H7 (cell line): ENCODE data around the gene APOBEC3H. TPM values are rescaled to one million over a fixed set of nuclear protein-coding genes. Genes with fewer than 3 reads are reported as not detected.
"Not testable (repeated sequence)": the region's sequence is repeated elsewhere in the genome, so short reads cannot be mapped to it uniquely, and the experiment has no call there.

Source experiments
- DNase-seq: peaks from one replicate; pipeline ENCODE4 v3.0.0; 2012
- H3K27me3 ChIP-seq: 2 replicates; pipeline ENCODE4 v1.6.0; 2011; ENCODE audit warnings: mild to moderate bottlenecking, low read length; ENCODE audit not compliant: control insufficient read depth, insufficient read depth
- H3K36me3 ChIP-seq: replicated peaks from 2 replicates; pipeline ENCODE4 v1.5.1; 2011; ENCODE audit warnings: low read length; ENCODE audit not compliant: control insufficient read depth, insufficient read depth
- H3K4me3 ChIP-seq: 2 replicates; pipeline ENCODE4 v1.5.1; 2011; ENCODE audit warnings: low read depth, mild to moderate bottlenecking, control low read depth, low read length, moderate library complexity; ENCODE audit not compliant: insufficient read depth
- total RNA-seq: library from RNA; depleted of rRNA; stranded (reverse); fragments of >200 nt; shearing (Covaris generic); gene quantifications from 2 replicates; pipeline ENCODE4 v1.2.3, GENCODE V29; 2014

APOBEC3H gene
- total RNA-seq, 1 experiment from 2014 or later, result not detected

DNA sequence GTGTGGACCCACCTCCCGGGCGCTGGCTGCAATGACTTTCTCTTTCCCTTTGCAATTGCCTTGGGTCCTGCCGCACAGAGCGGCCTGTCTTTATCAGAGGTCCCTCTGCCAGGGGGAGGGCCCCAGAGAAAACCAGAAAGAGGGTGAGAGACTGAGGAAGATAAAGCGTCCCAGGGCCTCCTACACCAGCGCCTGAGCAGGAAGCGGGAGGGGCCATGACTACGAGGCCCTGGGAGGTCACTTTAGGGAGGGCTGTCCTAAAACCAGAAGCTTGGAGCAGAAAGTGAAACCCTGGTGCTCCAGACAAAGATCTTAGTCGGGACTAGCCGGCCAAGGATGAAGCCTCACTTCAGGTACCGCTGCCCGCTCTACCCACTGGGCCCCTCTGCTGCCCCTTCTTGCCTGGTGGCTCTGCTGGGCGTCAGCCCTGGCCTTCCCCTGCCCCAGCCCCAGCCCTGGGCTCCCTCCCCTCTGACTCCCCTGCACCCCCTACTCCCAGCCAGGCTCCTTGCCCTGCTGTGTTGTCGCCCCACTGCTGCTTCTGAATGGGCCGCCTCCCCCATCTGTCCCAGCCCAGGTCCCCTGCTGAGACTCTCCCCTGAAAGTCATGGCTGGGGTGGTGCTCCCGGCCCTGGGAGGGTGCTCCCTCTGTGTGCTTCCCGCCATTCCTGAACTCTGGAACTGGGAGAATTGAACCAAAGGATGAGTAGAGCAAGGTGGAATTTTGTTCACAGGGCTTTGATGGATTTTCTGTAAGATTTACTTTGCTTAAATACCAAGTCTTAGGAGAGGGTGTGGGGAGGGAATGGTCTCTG lies 19.8 kb upstream of the APOBEC3H start, which contains the start of gene APOBEC3G:
TSS of gene APOBEC3G (plus strand) at position 250 of the 815 bp plus-strand sequence. CDS start at position 337, 87 bp downstream.
- DNase-seq, result peak; percentile 38
- H3K27me3 ChIP-seq, H3K36me3 ChIP-seq: not testable (repeated sequence)
- H3K4me3 ChIP-seq, result peak within 1 kb of the TSS; percentile 28

GRCh38 chr22:39077912-39078311 lies 19.1 kb upstream of the APOBEC3H start:
- not testable (repeated sequence) for DNase-seq, H3K36me3 ChIP-seq, H3K4me3 ChIP-seq, H3K27me3 ChIP-seq

- Histone ChIP-seq H3K4me3 (no peak overlapping the region), H3K36me3 (no peaks in the 10 kb centered on the region), H3K27me3 (no peaks in the 10 kb centered on the region)
- peak; percentile 23 for DNase-seq
Measured at GRCh38 chr22:39078329-39078728, 18.7 kb upstream of the APOBEC3H start.

GRCh38 chr22:39079054-39079637 lies 17.9 kb upstream of the APOBEC3H start:
- not testable (repeated sequence) for H3K36me3 ChIP-seq, DNase-seq, H3K27me3 ChIP-seq, H3K4me3 ChIP-seq

DNA sequence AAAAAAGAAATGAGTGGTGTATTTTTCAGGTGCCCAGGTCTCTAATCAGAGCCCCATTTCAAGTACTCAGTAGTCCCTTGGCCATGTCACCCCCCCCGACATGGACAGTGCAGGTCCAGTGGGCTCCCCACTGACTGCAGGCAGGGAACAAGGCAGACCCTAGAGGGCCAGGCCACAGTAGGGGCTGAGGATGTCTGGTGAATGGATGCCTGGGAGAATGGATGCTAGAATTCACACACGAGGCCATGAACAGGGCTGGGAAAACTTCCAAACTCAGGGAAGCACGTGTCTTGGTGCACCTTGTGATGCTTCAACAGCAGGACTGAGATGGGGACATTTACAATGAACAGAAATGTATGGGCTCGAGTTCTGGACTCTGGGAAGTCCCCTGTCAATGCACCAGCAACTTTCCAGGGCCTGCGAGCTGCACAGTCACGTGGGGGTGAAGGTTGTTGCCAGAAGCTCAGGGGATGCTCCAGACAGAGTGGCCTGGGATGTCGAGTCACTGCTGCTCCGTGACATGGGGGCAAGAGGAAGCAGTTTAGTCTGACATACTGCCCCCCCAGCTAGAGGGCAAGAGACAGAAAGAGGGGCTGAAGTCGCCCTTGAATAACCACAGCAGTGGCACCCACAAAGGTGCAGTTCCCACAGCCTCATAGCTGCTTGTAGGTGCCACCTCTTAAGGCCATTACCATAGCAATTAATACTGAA lies 16.8 kb upstream of the APOBEC3H start:
- no peak for DNase-seq
- no peaks in the 10 kb centered on the region for H3K27me3 ChIP-seq
- H3K36me3 ChIP-seq, result no peaks in the 10 kb centered on the region
- H3K4me3 ChIP-seq, result no peak overlapping the region

- peak; percentile 10 for DNase-seq
- no peaks in the 10 kb centered on the region for H3K27me3 ChIP-seq
- no peaks in the 10 kb centered on the region for H3K36me3 ChIP-seq
- no peak overlapping the region for H3K4me3 ChIP-seq
Measured at GRCh38 chr22:39081016-39081415, 16.0 kb upstream of the APOBEC3H start.

GRCh38 chr22:39081598-39081997 lies 15.4 kb upstream of the APOBEC3H start:
- Histone ChIP-seq H3K36me3 (no peaks in the 10 kb centered on the region), H3K27me3 (no peaks in the 10 kb centered on the region), H3K4me3 (no peak overlapping the region)
- DNase-seq, result peak; percentile 26

DNA sequence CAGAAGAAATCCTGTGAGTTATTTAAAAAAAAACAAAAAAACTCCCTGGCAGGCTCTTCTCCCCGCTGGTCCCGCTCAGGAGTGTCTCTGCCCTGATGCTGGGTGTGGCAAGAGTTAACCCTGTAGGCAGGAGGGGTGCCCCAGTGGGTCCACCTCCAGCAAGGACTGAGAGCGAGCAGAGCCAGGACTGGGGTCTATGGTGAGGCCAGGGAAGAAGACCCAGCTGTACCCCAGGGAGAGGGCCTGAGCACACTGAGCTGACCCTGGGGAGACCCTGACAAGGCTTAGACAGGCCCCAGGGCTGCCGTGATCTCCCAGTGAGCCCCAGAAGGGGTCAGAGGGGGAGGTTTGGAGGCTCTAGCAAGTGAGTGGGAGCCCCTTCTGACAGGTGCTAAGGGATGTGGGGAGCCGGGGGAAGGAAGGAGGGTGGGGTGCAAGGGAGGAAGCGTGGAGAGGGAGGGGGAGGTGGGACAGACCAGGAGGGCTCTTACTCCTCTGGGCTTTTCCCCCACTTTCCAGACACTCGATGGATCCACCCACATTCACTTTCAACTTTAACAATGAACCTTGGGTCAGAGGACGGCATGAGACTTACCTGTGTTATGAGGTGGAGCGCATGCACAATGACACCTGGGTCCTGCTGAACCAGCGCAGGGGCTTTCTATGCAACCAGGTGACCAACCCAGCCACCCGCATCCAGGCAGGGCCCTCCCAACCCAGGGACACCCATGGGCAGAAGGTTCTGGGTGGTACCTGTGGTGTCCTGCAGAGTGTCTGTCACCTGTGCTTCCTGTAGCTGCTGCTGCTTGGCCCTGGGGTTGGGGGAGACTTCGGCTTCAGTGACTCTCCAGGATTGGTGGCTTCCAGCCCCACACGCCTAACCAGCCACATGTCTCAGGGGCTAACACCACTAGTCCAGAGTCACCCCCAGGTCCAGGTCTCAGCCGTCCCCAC lies 13.6 kb upstream of the APOBEC3H start:
- DNase-seq, result peak; percentile 27
- H3K4me3 ChIP-seq, result no peak overlapping the region
- no peaks in the 10 kb centered on the region for H3K27me3 ChIP-seq
- H3K36me3 ChIP-seq, result no peaks in the 10 kb centered on the region

DNA sequence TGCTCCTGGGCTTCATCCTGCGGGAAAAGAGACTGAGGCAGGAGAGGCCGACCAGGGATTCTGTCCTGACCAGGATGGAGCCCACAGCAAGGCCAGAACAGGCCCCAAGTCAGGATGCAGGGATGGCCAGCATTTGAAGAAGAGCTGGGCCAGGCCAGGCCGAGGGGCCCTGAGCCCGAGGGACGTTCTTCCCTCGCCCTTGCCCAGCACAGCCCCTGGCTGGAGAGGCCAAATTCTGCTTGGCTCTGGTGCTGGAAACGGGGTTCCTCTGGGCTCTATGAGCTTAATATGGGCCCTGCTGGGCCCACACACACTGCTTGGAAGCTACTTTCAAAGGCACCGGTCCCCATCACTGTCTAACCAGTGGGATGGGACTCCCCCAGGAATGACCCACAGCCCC lies 12.4 kb upstream of the APOBEC3H start:
- peak; percentile 10 for DNase-seq
- Histone ChIP-seq H3K36me3 (no peaks in the 10 kb centered on the region), H3K27me3 (no peaks in the 10 kb centered on the region), H3K4me3 (no peak overlapping the region)

DNA sequence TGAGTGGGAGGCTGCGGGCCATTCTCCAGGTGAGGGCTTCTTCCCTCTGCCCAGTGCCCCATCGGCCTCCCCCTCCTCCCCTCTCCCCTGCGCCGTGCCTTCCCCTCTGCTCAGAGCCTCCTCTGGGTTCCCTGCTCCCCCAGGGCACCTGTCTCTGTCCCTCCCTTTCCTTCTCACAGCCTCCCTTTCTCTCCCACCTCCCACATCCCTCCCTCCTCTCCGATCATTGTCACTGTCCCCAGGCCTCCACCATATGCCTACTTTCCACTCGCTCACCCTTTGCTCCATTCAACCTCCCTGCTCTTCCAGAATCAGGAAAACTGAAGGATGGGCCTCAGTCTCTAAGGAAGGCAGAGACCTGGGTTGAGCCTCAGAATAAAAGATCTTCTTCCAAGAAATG lies 9.9 kb upstream of the APOBEC3H start:
- no peaks in the 10 kb centered on the region for H3K36me3 ChIP-seq
- peak; percentile 27 for DNase-seq
- no peak overlapping the region for H3K4me3 ChIP-seq
- no peaks in the 10 kb centered on the region for H3K27me3 ChIP-seq

- Histone ChIP-seq H3K36me3 (no peaks in the 10 kb centered on the region), H3K27me3 (no peaks in the 10 kb centered on the region), H3K4me3 (no peak overlapping the region)
- peak; percentile 73 for DNase-seq
Measured at GRCh38 chr22:39087881-39088684, 9.0 kb upstream of the APOBEC3H start.

- Histone ChIP-seq H3K36me3 (no peaks in the 10 kb centered on the region), H3K27me3 (no peaks in the 10 kb centered on the region), H3K4me3 (no peak overlapping the region)
- DNase-seq, result peak; percentile 51
Measured at GRCh38 chr22:39088685-39089032, 8.4 kb upstream of the APOBEC3H start.

GRCh38 chr22:39089928-39090327 lies 7.1 kb upstream of the APOBEC3H start:
- H3K36me3 ChIP-seq, result no peaks in the 10 kb centered on the region
- peak; percentile 14 for DNase-seq
- no peaks in the 10 kb centered on the region for H3K27me3 ChIP-seq
- H3K4me3 ChIP-seq, result no peak overlapping the region
